Kidney epithelial cell (primary cell): ENCODE results near the gene PTPRD. TPM values are rescaled to one million over a fixed set of nuclear protein-coding genes. Genes with fewer than 3 reads are reported as not detected.

ENCODE experiments used
- DNase-seq: peaks from one replicate; pipeline ENCODE4 v3.0.0-alpha.2; 2010; ENCODE audit warnings: low read depth
- H3K27me3 ChIP-seq: 2 replicates; pipeline ENCODE4 v1.6.0; 2011; ENCODE audit warnings: low read length; ENCODE audit not compliant: control insufficient read depth, insufficient read depth
- H3K36me3 ChIP-seq: 2 replicates; pipeline ENCODE4 v1.5.1; 2011; ENCODE audit warnings: low read length; ENCODE audit not compliant: control insufficient read depth, insufficient read depth
- H3K4me3 ChIP-seq: 2 replicates; pipeline ENCODE4 v1.5.1; 2011; ENCODE audit warnings: low read depth, mild to moderate bottlenecking, control low read depth, low read length
- CTCF ChIP-seq: IDR thresholded peaks from 2 replicates; pipeline ENCODE4 v1.5.1; 2011; ENCODE audit warnings: mild to moderate bottlenecking, moderate library complexity, low read length, control low read depth, inconsistent platforms; ENCODE audit not compliant: insufficient read depth, poor library complexity, severe bottlenecking
- total RNA-seq: library from RNA; depleted of rRNA; stranded (reverse); fragments of >200 nt; gene quantifications from 2 replicates; pipeline ENCODE4 v1.2.3, GENCODE V29; 2015

PTPRD gene
- total RNA-seq, 1 donor from 2014 or later, result 18.8 TPM

DNA sequence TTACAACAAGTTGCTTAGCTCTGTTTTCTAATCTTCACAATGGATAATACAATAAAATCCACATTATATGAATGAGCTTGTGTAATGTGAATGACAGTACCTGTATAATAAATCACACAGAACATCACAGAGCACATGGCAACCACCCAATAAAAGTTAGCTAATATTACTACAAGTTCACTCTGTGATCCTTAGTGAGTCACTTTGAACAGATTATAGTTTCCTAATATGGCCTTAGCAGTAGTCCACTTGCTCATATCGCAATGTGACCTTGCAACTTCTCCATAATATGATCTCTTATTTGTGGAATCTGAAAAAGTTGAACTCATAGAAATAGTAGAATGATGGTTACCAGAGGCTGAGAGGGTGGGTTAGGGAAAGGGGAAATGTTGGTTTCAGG is 361.3 kb downstream of the PTPRD start:
- DNase-seq, result peak; percentile 7
- no peaks in the 10 kb centered on the region for H3K27me3 ChIP-seq
- H3K36me3 ChIP-seq, result no peaks in the 10 kb centered on the region
- no peak for TF ChIP-seq CTCF
- no peak overlapping the region for H3K4me3 ChIP-seq

- no peak for DNase-seq
- Histone ChIP-seq H3K27me3 (no peaks in the 10 kb centered on the region), H3K36me3 (no peaks in the 10 kb centered on the region), H3K4me3 (no peak overlapping the region)
- no peak for TF ChIP-seq CTCF
Measured at GRCh38 chr9:10250219-10250618, 362.6 kb downstream of the PTPRD start.

- Histone ChIP-seq H3K27me3 (no peaks in the 10 kb centered on the region), H3K36me3 (no peaks in the 10 kb centered on the region), H3K4me3 (no peak overlapping the region)
- no peak for TF ChIP-seq CTCF
- no peak for DNase-seq
Measured at GRCh38 chr9:10248890-10249289, 363.9 kb downstream of the PTPRD start.

DNA sequence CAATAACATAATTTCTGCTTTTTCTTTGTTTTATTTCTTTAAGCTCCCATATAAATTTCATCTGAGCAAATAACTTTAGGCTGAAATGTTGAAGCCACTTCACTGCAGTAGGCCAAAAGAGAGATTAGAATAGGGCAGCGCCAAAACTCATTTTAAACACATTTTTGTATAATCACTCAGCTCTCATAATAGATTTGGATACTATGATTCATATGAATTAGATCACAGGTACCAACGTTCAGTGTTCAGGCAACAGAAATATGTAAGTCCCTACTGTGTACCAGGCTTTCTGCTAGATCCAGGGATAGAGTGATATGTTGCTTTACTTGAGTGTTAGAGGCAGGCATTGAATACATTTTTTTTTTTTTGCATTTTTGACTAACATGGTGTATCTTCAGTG is 370.5 kb downstream of the PTPRD start:
- Histone ChIP-seq H3K36me3 (no peaks in the 10 kb centered on the region), H3K4me3 (no peak overlapping the region), H3K27me3 (no peaks in the 10 kb centered on the region)
- DNase-seq, result no peak
- no peak for TF ChIP-seq CTCF

GRCh38 chr9:10238087-10238486 is 374.7 kb downstream of the PTPRD start:
- H3K27me3 ChIP-seq, result no peaks in the 10 kb centered on the region
- DNase-seq, result no peak
- no peak overlapping the region for H3K4me3 ChIP-seq
- no peaks in the 10 kb centered on the region for H3K36me3 ChIP-seq
- TF ChIP-seq CTCF, result no peak

DNA sequence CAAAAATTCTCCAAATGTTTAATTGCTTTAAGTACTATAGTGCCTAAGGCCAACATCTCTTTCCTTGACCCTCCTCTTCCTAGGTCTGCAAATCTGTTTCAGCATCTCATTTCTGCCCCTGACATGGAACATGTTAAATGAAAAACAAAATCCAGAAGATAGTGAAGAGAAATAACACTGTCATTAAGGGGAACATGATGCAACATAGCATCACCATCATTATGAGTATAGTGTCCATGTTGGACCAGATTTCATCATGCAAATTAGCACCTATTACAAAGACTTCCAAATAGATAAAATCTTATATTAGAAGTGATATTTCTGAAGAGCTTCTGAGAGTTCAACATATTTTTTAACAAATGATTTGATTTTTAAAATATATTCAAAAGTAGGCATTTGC is 375.2 kb downstream of the PTPRD start:
- no peak overlapping the region for H3K4me3 ChIP-seq
- no peaks in the 10 kb centered on the region for H3K36me3 ChIP-seq
- TF ChIP-seq CTCF, result no peak
- no peak for DNase-seq
- no peaks in the 10 kb centered on the region for H3K27me3 ChIP-seq
